GM11168 (cell line): ENCODE measurements around the gene OR52D1.

Source experiments
- in situ Hi-C: fragments of 300-500 bp; cut with MboI; formaldehyde crosslinking; loops from one replicate; pipeline ENCODE4 v1.12.0; 2022; ENCODE audit warnings: low sequenced_read_pairs; ENCODE audit not compliant: unreplicated experiment

OR52D1 gene

GRCh38 chr11:5488385-5488784 lies at the start of gene OR52D1:
Gene OR52D1 (plus strand): TSS chr11:5488685. CDS start chr11:5488707, 22 bp downstream.
- in situ Hi-C loops = loop anchor here (25.0 kb wide), 1 partner anchor 324 kb away; the partner anchor contains the start of gene OR52N2

- in situ Hi-C loops = no loop called here
Observed at GRCh38 chr11:5441414-5441813, 47.1 kb upstream of the OR52D1 start, which contains the start of gene OR51I1. Gene OR51I1 (minus strand): TSS chr11:5441514. CDS start chr11:5441514, 0 bp downstream.

- in situ Hi-C loops = no loop called here
Observed at GRCh38 chr11:5443835-5444393, 44.6 kb upstream of the OR52D1 start.

- in situ Hi-C loops = no loop called here
Observed at GRCh38 chr11:5449023-5449422, 39.5 kb upstream of the OR52D1 start, which contains the start of gene OR51I2. Gene OR51I2 (plus strand): TSS chr11:5449323. CDS start chr11:5453489, 4,166 bp downstream.

GRCh38 chr11:5449432-5449831 lies 39.1 kb upstream of the OR52D1 start:
- in situ Hi-C loops = no loop called here

- in situ Hi-C loops = no loop called here
Observed at GRCh38 chr11:5460983-5461621, 27.4 kb upstream of the OR52D1 start.

- in situ Hi-C loops = no loop called here
Observed at GRCh38 chr11:5467527-5467926, 21.0 kb upstream of the OR52D1 start.

GRCh38 chr11:5473921-5474320 lies 14.6 kb upstream of the OR52D1 start:
- in situ Hi-C loops = no loop called here

GRCh38 chr11:5476186-5476819 lies 12.2 kb upstream of the OR52D1 start:
- in situ Hi-C loops = loop anchor here (25.0 kb wide), 1 partner anchor 336 kb away; the partner anchor contains the start of gene OR52N2

GRCh38 chr11:5486003-5486402 lies 2.5 kb upstream of the OR52D1 start:
- in situ Hi-C loops = loop anchor here (25.0 kb wide), 1 partner anchor 326 kb away; the partner anchor contains the start of gene OR52N2

GRCh38 chr11:5486421-5486820 lies 2.1 kb upstream of the OR52D1 start:
- in situ Hi-C loops = loop anchor here (25.0 kb wide), 1 partner anchor 326 kb away; the partner anchor contains the start of gene OR52N2

GRCh38 chr11:5488798-5489399 lies 414 bp downstream of the OR52D1 start:
- in situ Hi-C loops = loop anchor here (25.0 kb wide), 1 partner anchor 323 kb away; the partner anchor contains the start of gene OR52N2

- in situ Hi-C loops = loop anchor here (25.0 kb wide), 1 partner anchor 323 kb away; the partner anchor contains the start of gene OR52N2
Observed at GRCh38 chr11:5489576-5490357, 1.3 kb downstream of the OR52D1 start.

- in situ Hi-C loops = loop anchor here (25.0 kb wide), 1 partner anchor 313 kb away; the partner anchor contains the start of gene OR52N2
Observed at GRCh38 chr11:5499671-5500070, 11.2 kb downstream of the OR52D1 start.

- in situ Hi-C loops = no loop called here
Observed at GRCh38 chr11:5500393-5500801, 11.9 kb downstream of the OR52D1 start.

GRCh38 chr11:5504403-5504921 lies 16.0 kb downstream of the OR52D1 start:
- in situ Hi-C loops = no loop called here

- in situ Hi-C loops = no loop called here
Observed at GRCh38 chr11:5505363-5506048, 17.0 kb downstream of the OR52D1 start.

- in situ Hi-C loops = no loop called here
Observed at GRCh38 chr11:5507177-5507932, 18.9 kb downstream of the OR52D1 start.
